H9 (cell line): ENCODE data around the gene MDFI. TPM values are rescaled to one million over a fixed set of nuclear protein-coding genes. Genes with fewer than 3 reads are reported as not detected.

Source experiments
- DNase-seq: peaks from one replicate; pipeline ENCODE4 v3.0.0-alpha.2; 2017
- H2AFZ ChIP-seq: one replicate; pipeline ENCODE4 v1.6.1; 2013; ENCODE audit warnings: mild to moderate bottlenecking, low read length, control low read depth, moderate library complexity
- H2AK5ac ChIP-seq: 2 replicates; pipeline ENCODE4 v1.6.1; 2013; ENCODE audit warnings: low read length, control low read depth, mixed read lengths; ENCODE audit not compliant: insufficient read length
- H2BK120ac ChIP-seq: one replicate; pipeline ENCODE4 v1.6.1; 2013; ENCODE audit warnings: low read depth, mild to moderate bottlenecking, low read length, control low read depth, inconsistent platforms; ENCODE audit not compliant: poor library complexity, severe bottlenecking
- H2BK12ac ChIP-seq: 2 replicates; pipeline ENCODE4 v1.6.1; 2013; ENCODE audit warnings: low read length, control low read depth, mixed read lengths, low read depth; ENCODE audit not compliant: insufficient read length
- H2BK15ac ChIP-seq: 2 replicates; pipeline ENCODE4 v1.6.1; 2013; ENCODE audit warnings: low read depth, low read length, control low read depth
- H2BK20ac ChIP-seq: one replicate; pipeline ENCODE4 v1.6.1; 2013; ENCODE audit warnings: low read depth, mild to moderate bottlenecking, low read length, control low read depth, inconsistent platforms; ENCODE audit not compliant: poor library complexity, severe bottlenecking
- H2BK5ac ChIP-seq: 2 replicates; pipeline ENCODE4 v1.6.1; 2013; ENCODE audit warnings: low read length, control low read depth, mixed read lengths; ENCODE audit not compliant: insufficient read length
- H3K14ac ChIP-seq: 2 replicates; pipeline ENCODE4 v1.6.1; 2013; ENCODE audit warnings: low read length, control low read depth; ENCODE audit not compliant: insufficient read depth
- H3K18ac ChIP-seq: 2 replicates; pipeline ENCODE4 v1.6.1; 2013; ENCODE audit warnings: low read depth, mild to moderate bottlenecking, mixed read lengths, low read length, control low read depth; ENCODE audit not compliant: insufficient read length
- H3K23ac ChIP-seq: 2 replicates; pipeline ENCODE4 v1.6.1; 2013; ENCODE audit warnings: low read length, control low read depth, mixed read lengths, low read depth; ENCODE audit not compliant: insufficient read length
- H3K23me2 ChIP-seq: 2 replicates; pipeline ENCODE4 v1.6.1; 2013; ENCODE audit warnings: low read depth, mild to moderate bottlenecking, mixed read lengths, low read length, control low read depth; ENCODE audit not compliant: insufficient read length, poor library complexity, severe bottlenecking
- H3K27ac ChIP-seq: 2 replicates; pipeline ENCODE4 v1.5.1; 2013; ENCODE audit warnings: low read length, control low read depth, mixed read lengths, low read depth; ENCODE audit not compliant: insufficient read length
- H3K27me3 ChIP-seq: 2 replicates; pipeline ENCODE4 v1.6.1; 2013; ENCODE audit warnings: low read length, control low read depth, inconsistent platforms; ENCODE audit not compliant: insufficient read depth
- H3K4ac ChIP-seq: 2 replicates; pipeline ENCODE4 v1.6.1; 2013; ENCODE audit warnings: low read depth, mild to moderate bottlenecking, control low read depth, inconsistent platforms, low read length, moderate library complexity
- H3K4me1 ChIP-seq: 2 replicates; pipeline ENCODE4 v1.6.1; 2013; ENCODE audit warnings: low read length, control low read depth, inconsistent platforms; ENCODE audit not compliant: insufficient read depth
- H3K4me2 ChIP-seq: 2 replicates; pipeline ENCODE4 v1.6.1; 2013; ENCODE audit warnings: low read length, control low read depth, mixed read lengths; ENCODE audit not compliant: insufficient read length, insufficient read depth
- H3K56ac ChIP-seq: 2 replicates; pipeline ENCODE4 v1.6.1; 2013; ENCODE audit warnings: low read depth, mild to moderate bottlenecking, mixed read lengths, low read length, control low read depth; ENCODE audit not compliant: insufficient read length
- H3K79me1 ChIP-seq: 2 replicates; pipeline ENCODE4 v1.6.1; 2013; ENCODE audit warnings: low read depth, mild to moderate bottlenecking, moderate library complexity, low read length, control low read depth, inconsistent platforms; ENCODE audit not compliant: insufficient read depth, poor library complexity, severe bottlenecking
- H3K79me2 ChIP-seq: 2 replicates; pipeline ENCODE4 v1.6.1; 2013; ENCODE audit warnings: low read length, control low read depth, inconsistent platforms; ENCODE audit not compliant: insufficient read depth
- H3K9ac ChIP-seq: 2 replicates; pipeline ENCODE4 v1.6.1; 2013; ENCODE audit warnings: low read length, control low read depth, mixed read lengths; ENCODE audit not compliant: insufficient read length; ENCODE audit errors: extremely low read depth
- H3K9me3 ChIP-seq: one replicate; pipeline ENCODE4 v1.6.1; 2013; ENCODE audit warnings: low read depth, low read length, inconsistent platforms; ENCODE audit not compliant: control insufficient read depth
- H3T11ph ChIP-seq: one replicate; pipeline ENCODE4 v1.6.1; 2013; ENCODE audit warnings: mild to moderate bottlenecking, low read length, control low read depth, inconsistent platforms
- H4K20me1 ChIP-seq: one replicate; pipeline ENCODE4 v1.6.1; 2013; ENCODE audit not compliant: control insufficient read depth, insufficient read length, insufficient read depth
- H4K5ac ChIP-seq: 2 replicates; pipeline ENCODE4 v1.6.1; 2013; ENCODE audit warnings: low read depth, mild to moderate bottlenecking, mixed read lengths, low read length, control low read depth; ENCODE audit not compliant: insufficient read length
- H4K8ac ChIP-seq: replicated peaks from 2 replicates; pipeline ENCODE4 v1.6.1; 2013; ENCODE audit warnings: low read length, control low read depth, mixed read lengths, low read depth; ENCODE audit not compliant: insufficient read length
- H4K91ac ChIP-seq: 2 replicates; pipeline ENCODE4 v1.6.1; 2013; ENCODE audit warnings: low read depth, mild to moderate bottlenecking, moderate library complexity, mixed read lengths, low read length, control low read depth; ENCODE audit not compliant: insufficient read length
- H3K27ac Mint-ChIP-seq, 3 experiments: 2 replicates in 2 of 3; 3 replicates in 1 of 3; pipeline ENCODE4 v1.8.0; 2020 to 2021; ENCODE audit warnings: mixed read lengths in 3 of 3, mild to moderate bottlenecking in 1 of 3, moderate library complexity in 1 of 3
- H3K27me3 Mint-ChIP-seq: 2 replicates; pipeline ENCODE4 v1.8.0; 2021; ENCODE audit warnings: low read depth, mild to moderate bottlenecking, moderate library complexity, mixed read lengths
- H3K36me3 Mint-ChIP-seq, 3 experiments: 2 replicates in 2 of 3; 3 replicates in 1 of 3; pipeline ENCODE4 v1.8.0; 2020 to 2021; ENCODE audit warnings: low read depth in 3 of 3, mixed read lengths in 3 of 3; ENCODE audit not compliant: insufficient read depth in 1 of 3
- H3K4me1 Mint-ChIP-seq, 2 experiments: 2 replicates each; pipeline ENCODE4 v1.8.0; 2020; ENCODE audit warnings: mixed read lengths in 2 of 2
- H3K4me3 Mint-ChIP-seq, 2 experiments: 2 replicates in 1 of 2; 3 replicates in 1 of 2; pipeline ENCODE4 v1.8.0; 2020 to 2021; ENCODE audit warnings: mild to moderate bottlenecking in 2 of 2, mixed read lengths in 2 of 2, moderate library complexity in 1 of 2
- H3K9me3 Mint-ChIP-seq, 2 experiments: 2 replicates in 1 of 2; 3 replicates in 1 of 2; pipeline ENCODE4 v1.8.0; 2020; ENCODE audit warnings: mild to moderate bottlenecking in 2 of 2, mixed read lengths in 2 of 2, moderate library complexity in 1 of 2
- WGBS: extraction: QIAGEN DNeasy Blood & Tissue Kit; methylation state at CpG from one replicate; pipeline ENCODE4 v1.1.7; 2013; ENCODE audit warnings: missing lambda C conversion rate, low lambda C conversion rate, mixed read lengths; ENCODE audit not compliant: insufficient read length; ENCODE audit errors: extremely low coverage; 5-methylcytosine and 5-hydroxymethylcytosine counted together
- total RNA-seq: library from RNA; stranded (reverse); gene quantifications from 2 replicates; pipeline ENCODE4 v1.2.1, GENCODE V29; 2021
- TF ChIP-seq, protein P1 (sequence below): fragments of 200-600 bp; sonication (generic); conservative IDR thresholded peaks from 3 replicates; pipeline ENCODE4 v1.8.0; 2021; ENCODE audit warnings: antibody characterized with exemption, mild to moderate bottlenecking

MDFI gene
- total RNA-seq, 1 experiment from 2014 or later = 45.0 TPM

DNA sequence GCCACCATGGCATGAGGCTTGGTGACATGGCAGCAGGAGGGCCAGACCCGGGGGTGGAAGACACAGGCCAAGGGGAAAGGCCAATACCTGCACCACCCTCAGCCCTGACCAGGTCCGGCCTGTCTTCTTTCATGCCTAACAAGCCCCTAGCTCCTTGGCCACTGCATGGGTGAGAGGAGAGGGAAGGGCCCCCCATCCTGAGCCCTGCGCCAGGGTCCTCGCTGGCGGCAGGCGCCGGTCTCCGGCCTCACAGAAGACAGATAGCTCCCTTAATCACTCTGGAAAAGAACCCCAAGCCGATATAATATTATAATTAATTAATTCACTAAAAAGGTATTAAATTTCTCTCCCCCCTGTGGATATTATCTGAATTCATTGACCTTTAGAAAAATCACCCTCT, 41.4 kb downstream of the MDFI start:
- Histone ChIP-seq H3K9me3 (no peaks in the 10 kb centered on the region), H3K23me2 (no peaks in the 10 kb centered on the region), H3K4me1 (no peaks in the 10 kb centered on the region), H3K27ac (no peak overlapping the region), H3K4me2 (no peak overlapping the region), H4K91ac (no peak overlapping the region), H4K8ac (no peak overlapping the region), H3K4ac (no peak overlapping the region), H3K23ac (no peak overlapping the region), H3K18ac (no peak overlapping the region), H2BK20ac (no peak overlapping the region), H3T11ph (no peak overlapping the region), H3K79me2 (no peaks in the 10 kb centered on the region), H2AFZ (no peak overlapping the region), H3K56ac (no peak overlapping the region), H4K20me1 (no peaks in the 10 kb centered on the region), H2BK5ac (no peak overlapping the region), H2BK12ac (no peak overlapping the region), H2AK5ac (no peak overlapping the region), H3K79me1 (no peaks in the 10 kb centered on the region), H3K9ac (no peak overlapping the region), H2BK120ac (no peak overlapping the region), H4K5ac (no peak overlapping the region), H2BK15ac (no peak overlapping the region), H3K27me3 (no peaks in the 10 kb centered on the region), H3K14ac (no peak overlapping the region)
- peaks cover 11% of the 10 kb centered on the region for H3K27me3 Mint-ChIP-seq
- WGBS = no CpG with 5 or more reads among the region's 9 CpGs
- no peaks in the 10 kb centered on the region for H3K9me3 Mint-ChIP-seq
- H3K4me1 Mint-ChIP-seq = peaks cover 20 to 44% of the 10 kb centered on the region in 2 experiments
- H3K4me3 Mint-ChIP-seq = no peak overlapping the region
- DNase-seq = no peak
- TF ChIP-seq, protein P1, sequence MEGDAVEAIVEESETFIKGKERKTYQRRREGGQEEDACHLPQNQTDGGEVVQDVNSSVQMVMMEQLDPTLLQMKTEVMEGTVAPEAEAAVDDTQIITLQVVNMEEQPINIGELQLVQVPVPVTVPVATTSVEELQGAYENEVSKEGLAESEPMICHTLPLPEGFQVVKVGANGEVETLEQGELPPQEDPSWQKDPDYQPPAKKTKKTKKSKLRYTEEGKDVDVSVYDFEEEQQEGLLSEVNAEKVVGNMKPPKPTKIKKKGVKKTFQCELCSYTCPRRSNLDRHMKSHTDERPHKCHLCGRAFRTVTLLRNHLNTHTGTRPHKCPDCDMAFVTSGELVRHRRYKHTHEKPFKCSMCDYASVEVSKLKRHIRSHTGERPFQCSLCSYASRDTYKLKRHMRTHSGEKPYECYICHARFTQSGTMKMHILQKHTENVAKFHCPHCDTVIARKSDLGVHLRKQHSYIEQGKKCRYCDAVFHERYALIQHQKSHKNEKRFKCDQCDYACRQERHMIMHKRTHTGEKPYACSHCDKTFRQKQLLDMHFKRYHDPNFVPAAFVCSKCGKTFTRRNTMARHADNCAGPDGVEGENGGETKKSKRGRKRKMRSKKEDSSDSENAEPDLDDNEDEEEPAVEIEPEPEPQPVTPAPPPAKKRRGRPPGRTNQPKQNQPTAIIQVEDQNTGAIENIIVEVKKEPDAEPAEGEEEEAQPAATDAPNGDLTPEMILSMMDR = no peak
- H3K27ac Mint-ChIP-seq = no peak overlapping the region; a peak in 1 of 7 replicates
- no peaks in the 10 kb centered on the region for H3K36me3 Mint-ChIP-seq
